Limb (tissue), 2 donors: Measurements from ENCODE around the gene SMIM26.
"Not testable (repeated sequence)": the region's sequence is repeated elsewhere in the genome, so short reads cannot be mapped to it uniquely, and the experiment has no call there.

Source experiments
- DNase-seq, 2 donors: peaks; one replicate each; pipeline ENCODE4 v3.0.0-alpha.2; 2016; ENCODE audit errors: extremely low spot score in 2 of 2

SMIM26 gene, protein sequence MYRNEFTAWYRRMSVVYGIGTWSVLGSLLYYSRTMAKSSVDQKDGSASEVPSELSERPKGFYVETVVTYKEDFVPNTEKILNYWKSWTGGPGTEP

GRCh38 chr20:18566892-18567738 lies at the start of gene SMIM26:
SMIM26 (plus strand) TSS chr20:18567432; CDS start chr20:18567479, 47 bp downstream.
- peak; percentile 90 to 95 for DNase-seq

- not testable (repeated sequence) for DNase-seq
These were observed 45.2 kb upstream of the SMIM26 start for GRCh38 chr20:18522066-18522465.

- no peak for DNase-seq
These were observed 44.2 kb upstream of the SMIM26 start for GRCh38 chr20:18523066-18523465.

DNA sequence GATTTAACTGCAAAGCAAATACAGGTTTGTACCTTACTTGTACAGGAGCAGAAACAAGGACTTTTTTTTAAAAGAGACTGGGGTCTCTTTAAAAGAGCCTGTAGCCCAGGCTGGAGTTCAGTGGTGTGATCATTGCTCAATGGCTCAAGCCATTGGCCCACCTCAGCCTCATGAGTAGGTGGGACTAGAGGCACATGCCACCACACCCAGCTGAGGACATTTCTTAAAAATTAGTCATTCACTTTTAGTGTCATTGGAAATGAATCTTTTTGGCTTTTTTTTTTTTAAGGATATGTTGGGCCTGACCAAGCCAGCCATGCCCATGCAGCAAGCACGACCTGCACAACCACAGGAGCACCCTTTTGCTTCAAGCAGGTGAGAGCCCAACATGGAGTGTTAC lies 42.6 kb upstream of the SMIM26 start:
- no peak for DNase-seq

- DNase-seq, result not testable (repeated sequence)
These were observed 40.5 kb upstream of the SMIM26 start for GRCh38 chr20:18526761-18527160.

DNA sequence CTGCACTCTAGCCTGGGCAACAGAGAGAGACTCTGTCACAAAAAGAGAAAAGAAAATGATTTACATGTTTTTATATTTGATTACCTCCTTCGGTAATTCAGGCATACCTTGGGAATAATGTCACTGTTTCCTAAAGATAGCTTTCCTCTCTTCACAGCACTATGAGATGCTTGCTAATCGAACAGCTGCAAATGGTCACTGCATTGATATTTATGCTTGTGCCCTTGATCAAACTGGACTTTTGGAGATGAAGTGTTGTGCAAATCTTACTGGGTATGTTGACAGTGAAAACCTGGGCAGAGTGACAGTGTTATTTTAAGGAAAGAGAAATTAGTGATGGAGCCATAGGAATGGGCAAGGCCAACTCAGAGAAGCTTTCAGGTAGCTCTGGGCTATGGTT lies 39.9 kb upstream of the SMIM26 start:
- no peak for DNase-seq

GRCh38 chr20:18527836-18528235 lies 39.4 kb upstream of the SMIM26 start:
- no peak for DNase-seq

DNA sequence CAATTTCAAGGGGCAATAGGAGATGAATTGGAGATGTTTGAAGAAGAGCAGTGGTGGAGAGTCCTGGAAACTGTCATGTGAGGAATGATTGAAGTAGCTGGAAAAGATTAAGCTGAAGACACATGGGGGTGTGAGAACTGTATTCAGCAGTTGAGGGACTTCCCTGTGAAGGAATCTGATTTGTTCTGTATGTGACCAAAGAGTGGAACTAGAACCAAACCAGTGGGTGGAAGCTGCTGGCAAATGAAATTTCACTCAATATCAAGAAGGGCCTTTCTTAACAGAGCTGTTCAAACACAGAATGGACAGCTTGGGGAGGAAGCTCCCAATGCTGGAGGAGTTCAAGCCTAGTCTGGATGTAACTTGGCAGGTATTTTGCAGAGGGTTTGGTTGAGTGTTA lies 38.2 kb upstream of the SMIM26 start:
- no peak for DNase-seq

GRCh38 chr20:18532626-18533025 lies 34.6 kb upstream of the SMIM26 start:
- DNase-seq, result no peak

DNA sequence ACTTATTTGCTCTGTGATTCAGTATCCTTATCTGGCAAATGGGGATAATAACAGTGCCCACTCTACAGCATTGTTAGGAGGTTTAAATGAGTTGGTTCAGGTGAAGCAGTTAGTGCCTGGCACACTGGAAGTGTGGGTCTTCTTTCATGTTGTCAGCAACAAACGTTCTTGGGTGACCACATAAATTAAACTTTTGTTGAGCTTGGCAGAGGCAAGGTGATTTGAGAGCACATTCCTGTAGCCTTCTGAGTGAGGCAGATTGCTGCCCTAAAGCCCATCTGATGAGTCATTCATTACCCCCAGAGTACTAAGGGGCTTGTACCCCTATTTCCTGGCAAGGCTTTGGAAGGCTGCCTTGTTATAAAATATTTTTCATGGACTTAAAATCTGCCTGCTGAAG lies 33.7 kb upstream of the SMIM26 start:
- DNase-seq, result no peak

GRCh38 chr20:18533978-18534644 lies 33.1 kb upstream of the SMIM26 start:
- DNase-seq, result no peak

GRCh38 chr20:18537651-18538050 lies 29.6 kb upstream of the SMIM26 start:
- DNase-seq, result no peak

DNA sequence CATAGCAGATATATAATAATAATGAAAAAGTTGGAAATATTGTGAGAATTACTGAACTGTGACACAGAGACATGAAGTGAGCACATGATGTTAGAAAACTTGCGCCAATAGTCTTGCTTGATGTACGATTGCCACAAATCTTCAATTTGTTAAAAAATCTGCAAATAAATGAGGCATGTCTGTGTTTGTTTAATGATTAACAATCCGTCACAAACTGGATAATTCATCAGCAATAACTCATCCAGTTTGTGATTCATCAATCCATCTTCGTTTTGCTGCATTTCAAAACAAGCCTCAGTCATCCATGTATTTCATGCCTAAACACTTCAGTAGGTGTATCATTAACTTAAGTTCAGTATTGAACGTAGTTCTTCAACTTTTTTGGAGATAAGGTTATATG lies 25.5 kb upstream of the SMIM26 start:
- DNase-seq, result no peak

DNA sequence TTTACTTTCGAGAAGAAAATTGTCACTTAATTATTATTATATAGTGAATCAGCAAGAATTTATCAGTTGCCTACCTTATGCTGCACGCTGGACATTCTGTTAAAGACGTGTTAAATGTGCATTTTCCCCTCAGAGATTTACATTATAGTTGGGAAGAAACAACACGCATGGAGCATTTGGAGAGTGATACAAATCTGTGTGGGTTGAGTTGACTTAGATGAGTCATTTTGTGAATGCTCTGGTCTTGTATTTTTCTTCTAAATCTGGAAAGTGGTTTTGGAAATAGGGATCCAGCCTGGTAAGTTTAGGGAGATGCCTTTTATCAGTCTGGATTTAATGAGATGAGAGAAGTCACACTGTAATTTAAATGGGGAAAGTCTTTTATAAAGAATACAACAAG lies 24.0 kb upstream of the SMIM26 start:
- DNase-seq, result no peak

- DNase-seq, result no peak
These were observed 23.3 kb upstream of the SMIM26 start for GRCh38 chr20:18543932-18544331.

DNA sequence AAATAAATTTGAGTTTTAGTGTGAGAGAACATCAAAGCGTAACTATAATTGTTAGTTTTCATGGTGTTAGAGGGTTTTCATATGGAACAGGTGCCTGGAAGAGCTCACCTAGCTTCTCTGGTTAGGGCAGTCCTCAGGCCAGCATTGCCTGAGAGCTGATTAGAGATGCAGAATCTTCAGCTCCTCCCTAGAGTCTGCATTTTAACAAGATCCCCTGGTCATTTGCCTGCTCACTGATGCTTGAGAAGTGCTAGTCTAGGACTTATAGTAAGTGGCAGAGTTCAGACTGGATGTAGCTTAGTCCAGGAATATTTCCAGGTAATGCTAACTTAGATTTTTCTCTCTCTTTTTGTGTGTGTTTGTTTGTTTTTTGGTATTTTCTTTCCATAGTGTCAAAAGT lies 21.7 kb upstream of the SMIM26 start:
- no peak for DNase-seq

DNA sequence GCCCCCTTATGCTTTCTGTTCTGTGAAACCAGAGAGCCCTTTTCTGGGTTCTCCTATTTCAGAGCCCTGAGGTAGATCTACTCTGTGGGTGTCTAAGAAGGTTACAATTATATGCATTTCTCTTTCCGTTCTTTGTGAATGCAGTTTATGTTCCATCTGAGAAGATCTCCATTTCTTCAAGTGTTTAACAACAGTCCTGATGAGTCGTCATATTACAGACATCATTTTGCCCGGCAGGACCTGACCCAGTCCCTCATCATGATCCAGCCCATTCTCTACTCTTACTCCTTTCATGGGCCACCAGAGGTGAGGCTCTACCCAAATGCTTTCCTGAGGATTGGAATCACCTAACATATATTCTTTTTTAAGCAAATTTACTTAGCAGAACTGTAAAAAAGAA lies 18.8 kb upstream of the SMIM26 start:
- DNase-seq, result no peak

DNA sequence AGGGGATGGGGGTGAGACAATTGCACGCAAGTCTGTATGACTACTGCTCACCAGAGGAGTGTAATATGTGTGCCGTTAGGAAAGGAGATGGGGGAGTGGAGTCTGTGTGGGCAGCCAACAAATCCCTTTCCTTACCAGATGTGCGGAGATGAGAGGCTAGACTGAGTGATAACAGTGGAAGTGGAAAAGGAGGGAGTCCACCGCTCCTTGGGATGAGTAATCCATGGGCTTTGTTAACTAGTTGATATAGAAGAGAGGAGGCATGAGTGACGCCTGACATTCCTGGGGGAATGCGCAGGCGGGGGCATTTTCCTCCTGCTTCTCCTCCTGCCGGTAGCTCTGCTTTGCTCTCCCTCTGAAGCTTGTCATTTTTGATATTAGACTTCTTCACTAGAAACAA lies 13.5 kb upstream of the SMIM26 start:
- no peak for DNase-seq

DNA sequence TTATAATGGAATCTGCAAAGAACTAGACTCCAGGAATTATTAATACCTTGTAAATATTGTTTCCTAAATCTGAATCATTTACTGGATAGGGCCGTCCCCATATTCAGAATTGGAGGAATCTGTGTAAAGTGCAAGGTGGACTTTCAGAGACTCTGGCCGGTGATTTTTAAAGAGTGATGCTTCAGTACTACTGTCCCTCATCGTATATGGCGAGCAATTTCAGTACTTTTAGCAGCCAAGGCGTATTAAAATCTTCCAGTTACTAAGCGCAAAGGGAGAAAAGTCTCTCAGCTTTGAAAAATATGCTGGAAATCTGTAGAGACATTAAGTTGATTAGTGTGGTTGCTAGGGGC lies 483 bp downstream of the SMIM26 start:
- no peak for DNase-seq

DNA sequence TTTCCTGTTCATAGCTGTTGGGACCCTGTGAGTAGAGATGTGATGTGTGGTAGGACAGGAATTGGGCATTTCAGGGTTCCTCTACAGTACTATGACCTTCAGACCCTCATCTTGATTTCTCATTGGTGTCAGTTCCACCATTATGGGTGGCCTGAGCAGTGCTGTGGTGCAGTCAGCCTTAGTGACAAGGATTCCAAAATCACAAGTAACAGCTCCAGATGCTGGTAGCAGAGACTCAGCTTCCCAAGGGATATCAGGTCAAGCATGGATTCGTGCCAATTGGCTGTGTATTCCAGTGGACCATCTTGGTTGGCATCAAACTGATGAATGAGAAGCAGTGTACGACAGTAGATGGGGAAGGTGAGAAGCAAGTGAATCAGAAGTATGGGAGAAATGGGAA lies 3.8 kb downstream of the SMIM26 start:
- no peak for DNase-seq

- no peak for DNase-seq
These were observed 4.3 kb downstream of the SMIM26 start for GRCh38 chr20:18571578-18571977.

DNA sequence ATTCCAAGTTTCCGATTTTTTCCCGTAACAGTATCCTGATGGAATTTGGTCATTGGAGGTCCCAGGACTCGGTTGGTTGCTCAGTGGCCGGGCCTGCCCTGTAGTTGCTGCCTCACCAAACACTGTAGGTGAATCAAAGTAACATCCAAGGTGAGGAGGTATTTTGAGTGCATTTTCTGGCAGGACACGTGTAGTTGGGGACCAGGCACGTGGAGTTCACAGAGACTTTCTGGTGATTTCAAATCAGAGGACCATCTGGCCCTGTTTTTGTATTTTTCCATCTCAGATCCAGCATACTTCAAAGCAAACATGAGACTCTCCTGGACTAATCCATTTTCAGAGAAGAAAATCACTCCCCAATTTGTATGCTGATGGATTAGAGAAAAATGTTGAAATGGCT lies 10.7 kb downstream of the SMIM26 start:
- no peak for DNase-seq

DNA sequence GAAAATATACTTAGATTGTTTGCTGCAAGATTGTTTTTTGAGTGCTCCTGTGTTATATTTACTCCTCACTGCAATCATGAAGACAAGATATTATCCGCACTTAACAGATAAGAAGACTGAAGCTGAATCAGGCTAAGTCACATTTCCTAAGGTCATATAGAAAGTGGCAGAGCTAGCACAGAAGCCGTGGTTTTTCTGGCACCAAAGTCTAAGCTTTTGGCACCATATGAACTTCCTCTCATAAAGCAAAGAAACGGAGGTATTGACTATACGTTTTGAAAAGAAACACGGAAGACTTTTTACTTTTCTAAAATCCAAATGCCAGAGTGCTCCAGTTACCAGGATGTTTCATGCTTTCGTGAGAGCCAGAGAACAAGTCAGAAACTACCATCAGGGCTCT lies 11.3 kb downstream of the SMIM26 start:
- DNase-seq, result no peak
